Measurements from ENCODE around the gene LAD1.

DNA sequence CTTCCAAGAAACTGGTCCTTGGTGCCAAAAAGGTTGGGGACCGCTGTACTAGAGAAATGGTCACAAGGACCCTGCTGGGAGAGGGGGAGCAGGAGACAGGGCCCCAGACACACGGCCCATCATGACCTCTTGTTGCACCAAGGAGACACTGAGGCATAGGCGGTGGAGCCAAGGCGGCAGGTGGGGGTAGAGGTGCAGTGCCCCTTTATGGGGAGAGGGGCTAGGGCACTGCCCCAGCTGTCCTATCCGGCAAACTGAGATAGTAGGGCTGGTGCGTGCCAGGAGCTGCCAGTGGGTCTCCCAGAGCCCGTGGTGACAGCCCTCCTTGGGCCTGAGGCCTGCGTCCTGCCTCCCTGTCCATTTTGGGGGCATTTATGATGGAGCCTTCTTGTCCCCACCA lies 41.9 kb downstream of the LAD1 start:
- TF ChIP-seq POLR2A (IDR thresholded peaks at IDR 0.05) = no peak
- TF ChIP-seq, protein P1, sequence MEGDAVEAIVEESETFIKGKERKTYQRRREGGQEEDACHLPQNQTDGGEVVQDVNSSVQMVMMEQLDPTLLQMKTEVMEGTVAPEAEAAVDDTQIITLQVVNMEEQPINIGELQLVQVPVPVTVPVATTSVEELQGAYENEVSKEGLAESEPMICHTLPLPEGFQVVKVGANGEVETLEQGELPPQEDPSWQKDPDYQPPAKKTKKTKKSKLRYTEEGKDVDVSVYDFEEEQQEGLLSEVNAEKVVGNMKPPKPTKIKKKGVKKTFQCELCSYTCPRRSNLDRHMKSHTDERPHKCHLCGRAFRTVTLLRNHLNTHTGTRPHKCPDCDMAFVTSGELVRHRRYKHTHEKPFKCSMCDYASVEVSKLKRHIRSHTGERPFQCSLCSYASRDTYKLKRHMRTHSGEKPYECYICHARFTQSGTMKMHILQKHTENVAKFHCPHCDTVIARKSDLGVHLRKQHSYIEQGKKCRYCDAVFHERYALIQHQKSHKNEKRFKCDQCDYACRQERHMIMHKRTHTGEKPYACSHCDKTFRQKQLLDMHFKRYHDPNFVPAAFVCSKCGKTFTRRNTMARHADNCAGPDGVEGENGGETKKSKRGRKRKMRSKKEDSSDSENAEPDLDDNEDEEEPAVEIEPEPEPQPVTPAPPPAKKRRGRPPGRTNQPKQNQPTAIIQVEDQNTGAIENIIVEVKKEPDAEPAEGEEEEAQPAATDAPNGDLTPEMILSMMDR (IDR thresholded peaks at IDR 0.05 in 4 of 5, conservative IDR thresholded peaks at IDR 0.05 in 1 of 5) = no peak
